SU-DHL-6 (cell line): Measurements from ENCODE around the gene NCOA5.

ENCODE experiments used
- H2AFZ ChIP-seq: fragments of 200-600 bp; sonication (generic); 2 replicates; pipeline ENCODE4 v1.6.1; 2014; ENCODE audit warnings: low read depth, mild to moderate bottlenecking, moderate library complexity, mixed read lengths, antibody characterized with exemption, low read length; ENCODE audit not compliant: severe bottlenecking
- H3F3A ChIP-seq: fragments of 200-600 bp; shearing (Covaris generic); 2 replicates; pipeline ENCODE4 v1.6.0; 2016; ENCODE audit warnings: antibody characterized with exemption, mild to moderate bottlenecking; ENCODE audit not compliant: insufficient read depth
- H3K27ac ChIP-seq: fragments of 200-600 bp; sonication (generic); 2 replicates; pipeline ENCODE4 v1.5.1; 2016; ENCODE audit warnings: low read depth, mild to moderate bottlenecking, low read length, moderate library complexity, mixed read lengths
- H3K27me3 ChIP-seq: fragments of 200-600 bp; sonication (generic), shearing (Covaris generic); 2 replicates; pipeline ENCODE4 v1.6.0; 2014; ENCODE audit warnings: mild to moderate bottlenecking, low read length
- H3K36me3 ChIP-seq: fragments of 200-600 bp; sonication (generic); 2 replicates; pipeline ENCODE4 v1.6.1; 2014; ENCODE audit warnings: mild to moderate bottlenecking, low read length, mixed read lengths
- H3K4me2 ChIP-seq: fragments of 300-600, 200-600 bp; shearing (Covaris generic), sonication (generic); 2 replicates; pipeline ENCODE4 v1.6.0; 2014; ENCODE audit warnings: low read length, low read depth, mild to moderate bottlenecking; ENCODE audit not compliant: poor library complexity, severe bottlenecking
- H3K4me3 ChIP-seq: fragments of 200-600 bp; sonication (generic); 2 replicates; pipeline ENCODE4 v1.5.1; 2014; ENCODE audit warnings: antibody characterized with exemption, low read length, mild to moderate bottlenecking, mixed read lengths; ENCODE audit not compliant: insufficient read depth, poor library complexity, severe bottlenecking
- H3K79me2 ChIP-seq: fragments of 200-600 bp; sonication (generic); 2 replicates; pipeline ENCODE4 v1.6.1; 2014; ENCODE audit warnings: mild to moderate bottlenecking, low read length, moderate library complexity; ENCODE audit not compliant: insufficient read depth
- H3K9ac ChIP-seq: fragments of 200-600 bp; sonication (generic); 2 replicates; pipeline ENCODE4 v1.7.0; 2014; ENCODE audit warnings: mild to moderate bottlenecking, low read length
- H3K9me2 ChIP-seq: fragments of 200-600 bp; sonication (generic); replicated peaks from 2 replicates; pipeline ENCODE4 v1.6.1; 2014; ENCODE audit warnings: low read length; ENCODE audit not compliant: insufficient read depth
- H3K9me3 ChIP-seq: fragments of 200-600 bp; sonication (generic); 2 replicates; pipeline ENCODE4 v1.6.1; 2014; ENCODE audit warnings: low read length, mixed read lengths; ENCODE audit not compliant: insufficient read depth
- H4K20me1 ChIP-seq: fragments of 200-600 bp; sonication (generic); 2 replicates; pipeline ENCODE4 v1.6.1; 2014; ENCODE audit warnings: low read depth, mild to moderate bottlenecking, antibody characterized with exemption, low read length, moderate library complexity, mixed read lengths
- EZH2phosphoT487 ChIP-seq: fragments of 200-600 bp; sonication (generic), shearing (Covaris generic); conservative IDR thresholded peaks from 2 replicates; pipeline ENCODE4 v1.6.1; 2018; ENCODE audit warnings: mild to moderate bottlenecking, antibody characterized with exemption, low read length, moderate library complexity, mixed read lengths
- TF ChIP-seq, protein P1 (sequence below): fragments of 200-600 bp; sonication (generic); IDR thresholded peaks from one replicate; pipeline ENCODE4 v1.5.1; 2017; ENCODE audit warnings: antibody characterized with exemption, mild to moderate bottlenecking, low read length, moderate library complexity; ENCODE audit not compliant: insufficient read depth, poor library complexity, severe bottlenecking

NCOA5 gene

DNA sequence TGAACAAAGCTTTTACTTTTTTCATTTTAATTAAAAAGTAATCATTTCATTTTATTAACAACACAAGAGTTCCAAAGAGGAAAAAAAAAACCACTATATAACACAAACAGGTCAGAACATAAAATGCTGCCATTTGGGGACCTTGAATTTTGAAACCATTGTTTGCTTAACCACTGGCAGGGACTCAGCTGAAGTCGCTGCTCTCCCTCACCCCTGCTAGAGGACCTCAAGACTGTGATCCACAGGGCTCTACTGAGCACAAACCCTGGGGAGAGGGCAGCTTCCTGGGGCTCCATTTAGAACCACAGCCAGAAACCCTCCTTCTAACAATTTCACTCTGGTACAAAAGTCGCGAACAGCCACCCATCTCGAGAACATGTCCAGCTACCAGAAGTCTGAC is 28.8 kb downstream of the NCOA5 start:
- H3K4me3 ChIP-seq, result no peak overlapping the region
- no peaks in the 10 kb centered on the region for H4K20me1 ChIP-seq
- H3F3A ChIP-seq, result peaks cover 5% of the 10 kb centered on the region; the same call in 1 of the 2 replicates
- H3K79me2 ChIP-seq, result no peaks in the 10 kb centered on the region
- H3K27me3 ChIP-seq, result no peaks in the 10 kb centered on the region
- H2AFZ ChIP-seq, result no peak overlapping the region
- H3K36me3 ChIP-seq, result no peaks in the 10 kb centered on the region
- no peak overlapping the region for H3K9ac ChIP-seq
- no peaks in the 10 kb centered on the region for H3K9me3 ChIP-seq
- no peaks in the 10 kb centered on the region for H3K9me2 ChIP-seq
- no peak overlapping the region for H3K4me2 ChIP-seq
- TF ChIP-seq, protein P1, sequence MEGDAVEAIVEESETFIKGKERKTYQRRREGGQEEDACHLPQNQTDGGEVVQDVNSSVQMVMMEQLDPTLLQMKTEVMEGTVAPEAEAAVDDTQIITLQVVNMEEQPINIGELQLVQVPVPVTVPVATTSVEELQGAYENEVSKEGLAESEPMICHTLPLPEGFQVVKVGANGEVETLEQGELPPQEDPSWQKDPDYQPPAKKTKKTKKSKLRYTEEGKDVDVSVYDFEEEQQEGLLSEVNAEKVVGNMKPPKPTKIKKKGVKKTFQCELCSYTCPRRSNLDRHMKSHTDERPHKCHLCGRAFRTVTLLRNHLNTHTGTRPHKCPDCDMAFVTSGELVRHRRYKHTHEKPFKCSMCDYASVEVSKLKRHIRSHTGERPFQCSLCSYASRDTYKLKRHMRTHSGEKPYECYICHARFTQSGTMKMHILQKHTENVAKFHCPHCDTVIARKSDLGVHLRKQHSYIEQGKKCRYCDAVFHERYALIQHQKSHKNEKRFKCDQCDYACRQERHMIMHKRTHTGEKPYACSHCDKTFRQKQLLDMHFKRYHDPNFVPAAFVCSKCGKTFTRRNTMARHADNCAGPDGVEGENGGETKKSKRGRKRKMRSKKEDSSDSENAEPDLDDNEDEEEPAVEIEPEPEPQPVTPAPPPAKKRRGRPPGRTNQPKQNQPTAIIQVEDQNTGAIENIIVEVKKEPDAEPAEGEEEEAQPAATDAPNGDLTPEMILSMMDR, result no peak
- no peak for TF ChIP-seq EZH2phosphoT487
- no peak overlapping the region for H3K27ac ChIP-seq

DNA sequence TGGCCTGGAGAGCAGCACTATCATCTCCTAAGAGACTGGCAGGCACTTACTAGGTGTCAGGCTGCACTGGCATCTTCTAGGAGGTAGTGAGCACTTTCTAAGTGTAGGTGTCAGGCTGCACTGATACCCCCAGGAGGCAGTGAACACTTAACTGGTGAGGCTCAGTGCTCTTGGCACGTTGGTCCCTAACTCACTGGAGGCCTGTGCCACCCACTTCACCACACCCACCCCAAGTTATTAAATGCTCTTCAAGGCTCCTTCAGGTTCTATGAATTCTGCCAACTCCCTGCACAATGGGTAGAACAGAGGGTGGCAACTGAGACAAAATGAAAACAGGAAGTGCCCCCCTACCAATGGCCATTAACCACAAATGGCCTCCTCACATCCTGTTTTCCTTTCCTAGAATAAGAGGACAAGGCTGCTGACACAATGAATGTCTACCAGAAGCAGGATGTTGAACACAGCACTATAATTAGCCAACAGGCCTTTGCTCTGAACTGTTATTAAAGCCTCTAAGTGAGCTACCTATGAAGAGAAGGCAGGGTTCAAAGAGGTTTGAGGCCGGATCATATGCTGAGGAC is 29.4 kb downstream of the NCOA5 start:
- Histone ChIP-seq H3K9me2 (no peaks in the 10 kb centered on the region), H3K27ac (no peak overlapping the region), H3F3A (peaks cover 5% of the 10 kb centered on the region; the same call in 1 of the 2 replicates), H3K27me3 (no peaks in the 10 kb centered on the region), H3K4me3 (no peak overlapping the region), H3K79me2 (no peaks in the 10 kb centered on the region), H3K4me2 (no peak overlapping the region), H4K20me1 (no peaks in the 10 kb centered on the region), H3K36me3 (no peaks in the 10 kb centered on the region), H3K9me3 (no peaks in the 10 kb centered on the region), H3K9ac (no peak overlapping the region), H2AFZ (no peak overlapping the region)
- no peak for TF ChIP-seq EZH2phosphoT487
- TF ChIP-seq, protein P1, result no peak

DNA sequence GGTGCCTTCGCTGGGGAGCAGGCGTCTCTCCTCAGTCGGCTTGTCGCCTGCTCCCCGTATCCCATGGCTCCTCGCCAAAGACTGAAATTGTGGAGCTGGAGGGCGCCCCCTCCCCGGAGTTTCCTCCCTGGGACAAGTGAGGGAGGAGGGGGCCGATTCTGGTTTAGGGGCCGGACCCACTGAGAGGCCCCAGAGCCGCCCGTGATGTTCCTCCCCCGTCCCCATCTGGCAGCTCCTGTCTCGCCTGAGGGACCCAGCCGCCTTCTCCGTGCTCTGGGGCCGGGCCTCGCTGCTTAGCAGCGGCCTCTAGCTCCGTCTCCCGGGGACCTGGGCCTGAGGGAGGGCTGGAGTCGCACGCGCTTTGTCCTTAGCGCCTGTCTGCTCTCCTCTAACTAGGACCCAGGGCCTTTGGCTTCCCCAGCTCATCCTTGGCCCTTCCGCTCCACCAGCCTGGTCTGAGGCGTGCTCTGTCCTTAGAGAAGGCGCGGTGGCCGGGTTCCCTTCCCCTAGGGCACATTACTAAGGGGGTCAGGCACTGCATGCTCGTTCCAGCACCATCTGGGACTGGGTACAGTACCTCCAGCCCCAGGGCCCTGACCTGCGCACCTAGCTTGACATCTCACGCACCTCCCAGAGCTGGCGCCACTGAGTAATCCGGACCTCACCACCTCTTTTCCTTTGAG is 31.0 kb downstream of the NCOA5 start:
- H2AFZ ChIP-seq, result no peak overlapping the region
- no peaks in the 10 kb centered on the region for H4K20me1 ChIP-seq
- no peak overlapping the region for H3K27ac ChIP-seq
- TF ChIP-seq, protein P1, result no peak
- no peak for TF ChIP-seq EZH2phosphoT487
- H3K4me3 ChIP-seq, result no peak overlapping the region
- H3K36me3 ChIP-seq, result no peaks in the 10 kb centered on the region
- H3K27me3 ChIP-seq, result no peaks in the 10 kb centered on the region
- no peaks in the 10 kb centered on the region for H3K9me2 ChIP-seq
- no peak overlapping the region for H3K9ac ChIP-seq
- H3K4me2 ChIP-seq, result no peak overlapping the region
- H3K9me3 ChIP-seq, result no peaks in the 10 kb centered on the region
- peaks cover 5% of the 10 kb centered on the region; the same call in 1 of the 2 replicates for H3F3A ChIP-seq
- no peaks in the 10 kb centered on the region for H3K79me2 ChIP-seq
